ENCODE measurements around the gene CAMSAP2.

DNA sequence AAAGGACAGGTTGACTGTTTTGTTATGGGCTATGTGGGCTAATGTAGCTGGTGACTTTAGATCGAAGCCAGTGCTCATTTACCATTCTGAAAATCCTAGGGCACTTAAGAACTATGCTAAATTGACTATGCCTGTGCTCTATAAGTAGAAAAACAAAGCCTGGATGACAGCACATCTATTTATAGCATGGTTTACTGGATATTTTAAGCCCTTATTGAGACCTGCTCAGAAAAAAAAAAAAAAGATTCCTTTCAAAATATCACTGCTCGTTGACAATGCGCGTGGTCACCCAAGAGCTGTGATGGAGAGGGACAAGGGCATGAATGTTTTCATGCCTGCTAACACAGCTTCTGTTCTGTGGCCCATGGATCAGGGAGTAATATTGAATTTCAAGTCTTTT, 48.1 kb downstream of the CAMSAP2 start:
- TF ChIP-seq, protein P1, sequence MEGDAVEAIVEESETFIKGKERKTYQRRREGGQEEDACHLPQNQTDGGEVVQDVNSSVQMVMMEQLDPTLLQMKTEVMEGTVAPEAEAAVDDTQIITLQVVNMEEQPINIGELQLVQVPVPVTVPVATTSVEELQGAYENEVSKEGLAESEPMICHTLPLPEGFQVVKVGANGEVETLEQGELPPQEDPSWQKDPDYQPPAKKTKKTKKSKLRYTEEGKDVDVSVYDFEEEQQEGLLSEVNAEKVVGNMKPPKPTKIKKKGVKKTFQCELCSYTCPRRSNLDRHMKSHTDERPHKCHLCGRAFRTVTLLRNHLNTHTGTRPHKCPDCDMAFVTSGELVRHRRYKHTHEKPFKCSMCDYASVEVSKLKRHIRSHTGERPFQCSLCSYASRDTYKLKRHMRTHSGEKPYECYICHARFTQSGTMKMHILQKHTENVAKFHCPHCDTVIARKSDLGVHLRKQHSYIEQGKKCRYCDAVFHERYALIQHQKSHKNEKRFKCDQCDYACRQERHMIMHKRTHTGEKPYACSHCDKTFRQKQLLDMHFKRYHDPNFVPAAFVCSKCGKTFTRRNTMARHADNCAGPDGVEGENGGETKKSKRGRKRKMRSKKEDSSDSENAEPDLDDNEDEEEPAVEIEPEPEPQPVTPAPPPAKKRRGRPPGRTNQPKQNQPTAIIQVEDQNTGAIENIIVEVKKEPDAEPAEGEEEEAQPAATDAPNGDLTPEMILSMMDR (IDR thresholded peaks at IDR 0.05) = no peak
- no peak for TF ChIP-seq POLR2A (IDR thresholded peaks at IDR 0.05)
